22Rv1 (cell line): ENCODE results near the gene CAMKK1.
"Not testable (repeated sequence)": the region's sequence is repeated elsewhere in the genome, so short reads cannot be mapped to it uniquely, and the experiment has no call there.

Experiments used
- H3K27ac ChIP-seq: fragments of 450-650 bp; 2 replicates; pipeline ENCODE4 v1.5.1; 2017
- ZFX ChIP-seq: fragments of 450-650 bp; IDR thresholded peaks from 2 replicates; pipeline ENCODE4 v1.6.1; 2017; ENCODE audit warnings: antibody characterized with exemption, borderline replicate concordance
- TF ChIP-seq, protein P1 (sequence below): fragments of 450-650 bp; IDR thresholded peaks from 2 replicates; pipeline ENCODE4 v1.5.1; 2017; ENCODE audit warnings: mild to moderate bottlenecking

Gene CAMKK1

DNA sequence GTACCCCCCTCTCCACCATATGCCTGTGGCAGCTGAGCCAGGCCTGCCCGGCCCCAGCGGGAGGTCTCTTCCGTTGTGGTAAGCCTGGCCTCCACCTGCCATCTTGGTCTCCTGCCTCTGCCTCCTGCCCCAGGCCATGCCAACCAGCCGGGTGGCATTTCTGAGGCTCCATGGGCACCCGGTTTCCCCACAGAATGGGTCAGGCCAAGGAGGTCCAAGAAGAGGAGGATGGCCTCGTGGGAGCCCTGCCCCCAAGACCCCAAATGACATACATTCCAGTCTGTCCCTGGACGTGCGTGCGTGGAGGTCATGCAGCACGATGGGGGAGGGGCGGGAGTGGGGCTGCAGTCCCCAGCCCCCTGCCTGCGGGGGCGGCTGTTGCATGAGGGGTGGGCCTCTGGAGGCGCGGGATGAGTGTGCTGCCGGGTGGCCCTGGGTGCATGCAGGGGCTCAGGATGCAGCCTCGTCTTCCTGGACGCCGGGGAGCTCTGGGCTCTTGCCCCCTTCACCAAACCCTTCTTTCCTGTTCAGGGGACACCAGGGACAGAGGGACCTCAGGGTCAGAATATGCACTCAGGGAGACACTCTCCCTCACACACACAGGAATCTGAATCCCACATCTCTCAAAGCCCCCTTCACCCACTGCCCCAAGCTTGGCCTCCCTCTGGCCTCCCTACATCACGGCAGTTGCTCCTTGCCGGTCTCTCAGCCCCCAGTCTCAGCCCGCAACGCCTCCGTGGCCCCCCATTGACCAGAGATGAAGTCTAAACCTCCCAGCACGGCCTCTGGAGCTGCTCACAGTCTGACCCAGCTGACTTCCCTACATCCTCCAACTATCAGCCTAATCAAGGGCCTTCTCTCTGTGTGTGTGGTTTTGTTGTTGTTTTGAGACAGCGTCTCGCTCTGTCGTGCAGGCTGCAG, 30.8 kb downstream of the CAMKK1 start:
- TF ChIP-seq, protein P1, sequence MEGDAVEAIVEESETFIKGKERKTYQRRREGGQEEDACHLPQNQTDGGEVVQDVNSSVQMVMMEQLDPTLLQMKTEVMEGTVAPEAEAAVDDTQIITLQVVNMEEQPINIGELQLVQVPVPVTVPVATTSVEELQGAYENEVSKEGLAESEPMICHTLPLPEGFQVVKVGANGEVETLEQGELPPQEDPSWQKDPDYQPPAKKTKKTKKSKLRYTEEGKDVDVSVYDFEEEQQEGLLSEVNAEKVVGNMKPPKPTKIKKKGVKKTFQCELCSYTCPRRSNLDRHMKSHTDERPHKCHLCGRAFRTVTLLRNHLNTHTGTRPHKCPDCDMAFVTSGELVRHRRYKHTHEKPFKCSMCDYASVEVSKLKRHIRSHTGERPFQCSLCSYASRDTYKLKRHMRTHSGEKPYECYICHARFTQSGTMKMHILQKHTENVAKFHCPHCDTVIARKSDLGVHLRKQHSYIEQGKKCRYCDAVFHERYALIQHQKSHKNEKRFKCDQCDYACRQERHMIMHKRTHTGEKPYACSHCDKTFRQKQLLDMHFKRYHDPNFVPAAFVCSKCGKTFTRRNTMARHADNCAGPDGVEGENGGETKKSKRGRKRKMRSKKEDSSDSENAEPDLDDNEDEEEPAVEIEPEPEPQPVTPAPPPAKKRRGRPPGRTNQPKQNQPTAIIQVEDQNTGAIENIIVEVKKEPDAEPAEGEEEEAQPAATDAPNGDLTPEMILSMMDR: no peak
- TF ChIP-seq ZFX: no peak
- H3K27ac ChIP-seq: no peak overlapping the region

DNA sequence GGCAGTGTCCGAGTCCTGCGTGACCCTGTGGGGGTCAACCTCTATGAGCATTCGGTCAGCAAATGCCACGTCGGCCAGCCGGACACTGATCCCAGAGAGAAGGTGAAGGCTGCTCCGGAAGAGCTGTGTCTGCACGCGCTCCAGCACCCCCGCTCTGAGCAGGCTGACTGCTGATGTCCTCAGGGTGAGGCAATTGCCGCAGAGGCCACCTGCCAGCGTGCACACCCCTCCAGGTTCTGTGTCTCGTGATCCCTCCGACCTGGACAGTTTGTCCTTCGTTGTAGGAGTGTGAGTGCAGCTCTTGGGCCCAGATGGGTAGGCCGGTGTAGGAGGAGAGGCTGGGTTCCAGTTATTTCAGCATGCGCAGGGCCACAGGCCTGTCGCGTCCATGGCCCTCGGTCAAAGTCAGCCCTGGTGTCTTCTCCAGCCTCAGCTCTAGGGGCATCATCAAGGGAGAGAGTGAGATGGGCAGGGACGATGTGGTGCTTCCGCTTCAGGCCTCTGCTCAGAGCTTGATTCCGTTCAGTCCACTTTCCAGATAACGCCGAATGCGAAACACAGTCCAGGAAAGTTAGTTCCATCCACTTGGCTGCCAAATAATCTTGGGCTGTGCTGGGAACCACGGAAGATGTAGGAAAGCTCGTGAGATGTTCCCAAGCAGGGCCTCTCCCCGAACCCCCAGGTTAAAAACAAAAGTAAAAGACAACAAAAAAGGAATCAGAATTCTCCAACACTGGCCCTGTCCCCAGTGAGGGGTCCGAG, 31.7 kb downstream of the CAMKK1 start:
- no peak overlapping the region for H3K27ac ChIP-seq
- TF ChIP-seq, protein P1: no peak
- no peak for TF ChIP-seq ZFX

DNA sequence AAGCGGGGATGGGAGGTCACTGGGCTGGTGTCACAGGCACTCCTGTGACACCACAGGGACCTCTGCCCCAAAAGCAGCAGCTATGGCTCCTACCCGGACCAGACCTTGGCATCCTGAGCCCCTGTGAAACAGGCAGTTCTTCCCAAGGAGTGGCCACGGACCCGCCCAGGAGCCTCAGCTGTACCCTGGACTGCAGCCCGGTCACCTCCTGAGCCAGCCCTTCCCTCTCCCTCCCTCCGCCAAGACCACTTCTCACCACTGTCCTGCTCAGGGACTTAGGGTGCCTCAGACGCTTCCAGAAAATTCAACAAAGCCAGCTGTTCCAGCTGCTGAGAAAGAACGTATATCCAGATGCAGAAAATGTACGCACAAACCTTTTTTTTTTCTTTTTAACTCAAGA, 32.9 kb downstream of the CAMKK1 start:
- TF ChIP-seq, protein P1: no peak
- TF ChIP-seq ZFX: no peak
- no peak overlapping the region for H3K27ac ChIP-seq

DNA sequence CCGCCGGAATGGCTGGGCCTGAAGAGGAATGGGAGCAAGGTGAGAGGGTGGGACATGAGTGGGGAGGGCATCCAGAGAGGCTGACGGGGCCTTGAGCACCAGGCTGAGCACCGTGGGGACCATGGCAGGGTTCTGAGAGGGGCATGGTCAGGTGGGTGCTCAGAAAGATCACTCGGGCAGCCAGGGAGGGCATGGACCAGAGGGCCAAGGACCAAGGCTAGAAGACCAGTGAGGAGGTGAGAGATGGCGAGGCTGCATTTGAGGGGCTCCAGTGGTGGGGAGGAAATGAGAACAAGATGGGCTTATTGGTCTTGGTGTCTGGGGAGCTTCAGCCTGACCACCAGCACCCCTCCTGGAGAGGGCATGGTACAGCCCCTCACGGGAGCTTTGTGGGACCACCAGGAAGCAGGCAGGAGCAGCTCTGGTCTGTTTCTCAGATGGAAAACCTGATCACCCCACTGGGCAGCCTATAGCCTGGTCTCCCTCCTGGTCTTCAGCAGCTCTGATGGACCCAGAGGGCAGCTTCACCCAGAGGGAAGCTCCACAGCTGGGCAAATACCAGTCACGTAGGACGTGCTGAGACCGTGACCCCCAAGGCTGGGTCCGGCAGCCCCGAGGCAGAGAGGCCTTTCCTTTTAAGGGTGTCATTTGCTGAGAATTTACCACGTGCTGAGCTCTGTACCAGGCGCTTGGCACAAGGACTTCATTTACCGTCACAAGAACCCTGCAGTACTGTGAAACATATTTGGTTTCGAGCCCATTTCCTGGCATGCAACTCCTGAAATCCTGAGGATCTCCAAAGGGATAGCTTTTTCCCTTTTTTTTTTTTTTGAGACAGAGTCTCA, 35.4 kb downstream of the CAMKK1 start:
- TF ChIP-seq, protein P1: no peak
- no peak for TF ChIP-seq ZFX

DNA sequence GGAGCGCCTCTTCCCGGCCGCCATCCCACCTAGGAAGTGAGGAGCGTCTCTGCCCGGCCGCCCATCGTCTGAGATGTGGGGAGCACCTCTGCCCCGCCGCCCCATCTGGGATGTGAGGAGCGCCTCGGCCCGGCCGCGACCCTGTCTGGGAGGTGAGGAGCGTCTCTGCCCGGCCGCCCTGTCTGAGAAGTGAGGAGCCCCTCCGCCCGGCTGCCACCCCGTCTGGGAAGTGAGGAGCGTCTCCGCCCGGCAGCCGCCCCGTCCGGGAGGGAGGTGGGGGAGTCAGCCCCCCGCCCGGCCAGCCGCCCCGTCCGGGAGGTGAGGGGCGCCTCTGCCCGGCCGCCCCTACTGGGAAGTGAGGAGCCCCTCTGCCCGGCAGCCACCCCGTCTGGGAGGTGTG, 38.6 kb downstream of the CAMKK1 start:
- not testable (repeated sequence) for H3K27ac ChIP-seq

More for the DNA sequence above, 35.4 kb downstream of the CAMKK1 start:
- H3K27ac ChIP-seq: no peak overlapping the region

DNA sequence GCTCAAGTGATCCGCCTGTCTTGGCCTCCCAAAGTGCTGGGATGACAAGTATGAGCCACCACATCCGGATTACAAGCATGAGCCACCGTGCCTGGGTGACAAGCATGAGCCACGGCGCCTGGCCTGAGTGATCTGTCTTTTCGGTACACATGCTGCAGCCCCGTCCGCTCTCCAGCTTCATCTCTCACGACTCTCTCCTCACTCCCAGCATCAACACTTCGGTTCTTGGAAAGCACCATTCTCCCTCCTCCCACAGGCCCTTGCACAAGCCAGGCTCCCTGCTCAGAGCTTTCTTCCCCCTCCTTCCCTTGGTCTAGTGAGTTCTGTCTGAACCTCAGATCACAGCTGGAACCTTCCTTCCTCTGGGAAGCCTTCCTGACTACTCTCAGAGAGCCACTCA, 40.3 kb downstream of the CAMKK1 start:
- TF ChIP-seq, protein P1: no peak
- no peak for TF ChIP-seq ZFX
- no peak overlapping the region for H3K27ac ChIP-seq

DNA sequence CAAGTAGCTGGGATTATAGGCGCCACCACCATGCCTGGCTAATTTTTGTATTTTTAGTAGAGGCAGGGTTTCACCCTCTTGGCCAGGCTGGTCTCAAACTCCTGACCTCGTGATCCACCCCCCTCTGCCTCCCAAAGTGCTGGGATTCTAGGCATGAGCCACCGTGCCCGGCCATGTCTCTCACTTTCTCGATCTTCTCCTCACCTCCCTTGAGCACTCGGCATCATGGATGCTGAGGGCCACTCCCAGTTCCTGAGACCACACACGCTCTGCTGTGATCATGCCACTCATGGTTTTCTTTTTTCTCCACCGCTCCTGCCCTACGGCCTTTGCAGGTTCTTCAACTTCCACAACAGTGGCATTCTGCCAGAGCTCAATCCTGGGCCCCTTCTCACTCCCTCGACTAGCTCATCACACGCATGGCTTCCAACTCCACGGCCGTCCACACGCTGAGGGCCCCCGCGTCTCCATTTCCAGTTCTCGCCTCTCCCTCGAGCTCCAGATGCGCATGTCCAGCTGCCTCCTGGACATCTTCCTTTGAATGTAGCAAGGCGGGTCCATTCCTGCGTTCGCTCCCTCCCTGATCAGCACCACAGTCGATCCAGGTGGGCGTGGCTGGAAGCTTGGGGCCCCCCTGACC, 41.3 kb downstream of the CAMKK1 start:
- no peak for TF ChIP-seq ZFX
- TF ChIP-seq, protein P1: no peak
- no peak overlapping the region for H3K27ac ChIP-seq
